A549 (cell line): ENCODE measurements around the gene RORB. TPM values are rescaled to one million over a fixed set of nuclear protein-coding genes. Genes with fewer than 3 reads are reported as not detected.

Source experiments
- ATAC-seq, 2 experiments: fragments of 200-7000 bp in 1 of 2; fragments of >200 bp in 1 of 2; cut with Nextera tagmentation in 1 of 2; cut with Tn5 transposase in 1 of 2; 3 replicates each; pipeline versions ENCODE4 v1.8.0 to v1.9.1; 2018 to 2020; ENCODE audit warnings: mild to moderate bottlenecking in 1 of 2, moderate library complexity in 1 of 2
- CTCF ChIA-PET: fragments of 300-600 bp; sonication (Branson Sonifier 250); formaldehyde crosslinking; extraction: SDS; loops from one replicate; lab custom pipeline; 2021; ENCODE audit warnings: antibody characterized with exemption, inconsistent platforms; lab: Yijun Ruan, JAX
- POLR2A ChIA-PET: fragments of 350-600 bp; formaldehyde crosslinking; extraction: SDS; loops from one replicate; lab custom pipeline; 2021; ENCODE audit warnings: antibody characterized with exemption, inconsistent platforms; lab: Yijun Ruan, JAX
- DNase-seq, 2 experiments: peaks; one replicate each; pipeline versions ENCODE4 v3.0.0 to v3.0.0-alpha.2; 2011 to 2016; ENCODE audit warnings: low read depth in 1 of 2, low spot score in 1 of 2
- FAIRE-seq: peaks from 2 replicates; lab custom pipeline; 2011; peaks lifted over from hg19 to GRCh38; lab: Jason Lieb, UNC
- H3K27ac ChIP-seq, 2 experiments: fragments of >200 bp; sonication (Bioruptor Twin); formaldehyde crosslinking; 3 replicates each; pipeline ENCODE4 v1.5.1; 2016 to 2017
- H3K4me1 ChIP-seq: fragments of >200 bp; sonication (Bioruptor Twin); formaldehyde crosslinking; 3 replicates; pipeline ENCODE4 v1.6.1; 2016
- H3K4me2 ChIP-seq: fragments of >200 bp; sonication (Bioruptor Twin); formaldehyde crosslinking; 3 replicates; pipeline ENCODE4 v1.6.1; 2016
- H3K4me3 ChIP-seq: fragments of >200 bp; sonication (Bioruptor Twin); formaldehyde crosslinking; 3 replicates; pipeline ENCODE4 v1.5.1; 2016
- H3K9me3 ChIP-seq: fragments of >200 bp; sonication (Bioruptor Twin); formaldehyde crosslinking; 3 replicates; pipeline ENCODE4 v1.6.1; 2016
- BHLHE40 ChIP-seq: IDR thresholded peaks from 2 replicates; pipeline ENCODE4 v1.6.1; 2012; ENCODE audit warnings: low read depth, low read length, inconsistent platforms
- CBX2 ChIP-seq: fragments of 200-600 bp; sonication (generic); IDR thresholded peaks from 2 replicates; pipeline ENCODE4 v1.6.1; 2016; ENCODE audit warnings: low read depth, mild to moderate bottlenecking, borderline replicate concordance
- CEBPB ChIP-seq, 2 experiments: fragments of >200 bp in 1 of 2; sonication (Bioruptor Twin) in 1 of 2; formaldehyde crosslinking in 1 of 2; IDR thresholded peaks; 2 replicates each; pipeline ENCODE4 v1.6.1; 2012 to 2016
- ELK1 ChIP-seq: fragments of 150-350 bp; IDR thresholded peaks from 2 replicates; pipeline ENCODE4 v1.6.1; 2014; ENCODE audit warnings: low read depth, mild to moderate bottlenecking, low read length
- GATA3 ChIP-seq: IDR thresholded peaks from 2 replicates; pipeline ENCODE4 v1.6.1; 2012; ENCODE audit warnings: borderline replicate concordance
- HDAC2 ChIP-seq: fragments of 200-600 bp; sonication (generic); IDR thresholded peaks from 2 replicates; pipeline ENCODE4 v1.6.1; 2016
- MAFK ChIP-seq: fragments of 450-650 bp; IDR thresholded peaks from 2 replicates; pipeline ENCODE4 v1.6.1; 2014; ENCODE audit not compliant: partially characterized antibody
- MYC ChIP-seq: IDR thresholded peaks from 2 replicates; pipeline ENCODE4 v1.6.1; 2012; ENCODE audit warnings: mild to moderate bottlenecking, inconsistent platforms, low read length, improper control_type of control experiment, borderline replicate concordance
- NFE2L2 ChIP-seq: fragments of 150-350 bp; conservative IDR thresholded peaks from 2 replicates; pipeline ENCODE4 v1.6.1; 2014; ENCODE audit warnings: low read length
- PHF8 ChIP-seq: fragments of 200-600 bp; sonication (generic); IDR thresholded peaks from 2 replicates; pipeline ENCODE4 v1.6.1; 2016; ENCODE audit warnings: low read depth, mild to moderate bottlenecking, antibody characterized with exemption, moderate library complexity, borderline replicate concordance
- POLR2AphosphoS2 ChIP-seq: conservative IDR thresholded peaks from 2 replicates; pipeline ENCODE4 v1.6.1; 2012; ENCODE audit warnings: low read length, improper control_type of control experiment, inconsistent platforms
- RAD21 ChIP-seq, 2 experiments: fragments of >200 bp in 1 of 2; sonication (Bioruptor Twin) in 1 of 2; formaldehyde crosslinking in 1 of 2; IDR thresholded peaks in 1 of 2; conservative IDR thresholded peaks in 1 of 2; 2 replicates in 1 of 2; 3 replicates in 1 of 2; pipeline ENCODE4 v1.6.1; 2012 to 2018; ENCODE audit warnings: inconsistent platforms in 1 of 2
- RARB ChIP-seq: fragments of 250-450 bp; sonication (Bioruptor Pico); IDR thresholded peaks from 2 replicates; pipeline ENCODE4 v1.8.0; 2021; ENCODE audit warnings: mild to moderate bottlenecking, moderate library complexity
- RCOR1 ChIP-seq: fragments of 150-350 bp; IDR thresholded peaks from 2 replicates; pipeline ENCODE4 v1.6.1; 2014; ENCODE audit warnings: antibody characterized with exemption, low read length, low read depth
- RFX5 ChIP-seq: fragments of 450-650 bp; IDR thresholded peaks from 2 replicates; pipeline ENCODE4 v1.7.1; 2014; ENCODE audit warnings: antibody characterized with exemption, mild to moderate bottlenecking, moderate library complexity
- SMC3 ChIP-seq: fragments of >200 bp; sonication (Bioruptor Twin); formaldehyde crosslinking; IDR thresholded peaks from 3 replicates; pipeline ENCODE4 v1.6.1; 2018; ENCODE audit warnings: inconsistent platforms
- TFCP2L1 ChIP-seq: fragments of 250-450 bp; sonication (Bioruptor Pico); IDR thresholded peaks from 2 replicates; pipeline ENCODE4 v1.5.0; 2021; ENCODE audit warnings: mild to moderate bottlenecking
- TP53 ChIP-seq: fragments of 250-450 bp; sonication (Bioruptor Pico); IDR thresholded peaks from 2 replicates; pipeline ENCODE4 v1.5.0; 2021; ENCODE audit warnings: mild to moderate bottlenecking, moderate library complexity
- ZFP36 ChIP-seq: fragments of 450-650 bp; IDR thresholded peaks from 2 replicates; pipeline ENCODE4 v1.6.1; 2014; ENCODE audit warnings: borderline replicate concordance; ENCODE audit not compliant: partially characterized antibody
- ZNF302 ChIP-seq: fragments of 250-450 bp; sonication (Bioruptor Pico); IDR thresholded peaks from 2 replicates; pipeline ENCODE4 v1.9.0; 2021; ENCODE audit warnings: inconsistent platforms, mild to moderate bottlenecking, moderate library complexity
- ZSCAN20 ChIP-seq: fragments of 250-450 bp; sonication (Bioruptor Pico); IDR thresholded peaks from 2 replicates; pipeline ENCODE4 v1.8.0; 2022; ENCODE audit warnings: mild to moderate bottlenecking, moderate library complexity
- WGBS: methylation state at CpG from one replicate; pipeline ENCODE4 v1.1.6; 2017; ENCODE audit errors: missing lambda C conversion rate; 5-methylcytosine and 5-hydroxymethylcytosine counted together
- polyA plus RNA-seq, 4 experiments: library from polyadenylated mRNA; depleted of rRNA in 3 of 4; stranded (reverse); fragments of >200 nt; fragmentation: RNase III in 1 of 4; extraction: RNeasy Plus Mini Kit Qiagen cat#74134 plus additional on column Dnase treatment in 1 of 4; gene quantifications; 2 replicates in 3 of 4; 3 replicates in 1 of 4; pipeline ENCODE4 v1.2.3, GENCODE V29; 2011 to 2017
- TF ChIP-seq, protein P1 (sequence below): fragments of >200 bp; sonication (Bioruptor Twin); formaldehyde crosslinking; IDR thresholded peaks from 2 replicates; pipeline ENCODE4 v1.6.1; 2016
- TF ChIP-seq, protein P2 (sequence below): fragments of 250-450 bp; sonication (Bioruptor Pico); IDR thresholded peaks from 2 replicates; pipeline ENCODE4 v1.5.0; 2020; ENCODE audit warnings: low read depth, mild to moderate bottlenecking, moderate library complexity
- TF ChIP-seq, protein P3 (sequence below): IDR thresholded peaks from 2 replicates; pipeline ENCODE4 v1.6.1; 2012; ENCODE audit warnings: low read depth, borderline replicate concordance
- TF ChIP-seq, protein P4 (sequence below): fragments of 450-650 bp; IDR thresholded peaks from 2 replicates; pipeline ENCODE4 v1.6.1; 2014; ENCODE audit warnings: antibody characterized with exemption

Gene RORB
- polyA plus RNA-seq, 2 of the 4 experiments (the other 2 are of a cell fraction), result not detected

- H3K27ac ChIP-seq, result no peak overlapping the region
- no peak overlapping the region for H3K4me3 ChIP-seq
- ATAC-seq, result no peak
- H3K4me2 ChIP-seq, result no peak overlapping the region
- TF ChIP-seq HDAC2 (no peak), NFE2L2 (no peak), TP53 (CRISPR knock-in tag) (no peak), SMC3 (no peak), ELK1 (no peak), MYC (no peak), RCOR1 (no peak), CEBPB (IDR thresholded peaks at IDR 0.05) (no peak), RAD21 (conservative IDR thresholded peaks at IDR 0.05 in 1 of 2, IDR thresholded peaks at IDR 0.05 in 1 of 2) (no peak), RARB (CRISPR knock-in tag) (no peak), ZNF302 (CRISPR knock-in tag) (no peak), POLR2AphosphoS2 (no peak), PHF8 (no peak), RFX5 (no peak), CBX2 (no peak)
- TF ChIP-seq, protein P1, sequence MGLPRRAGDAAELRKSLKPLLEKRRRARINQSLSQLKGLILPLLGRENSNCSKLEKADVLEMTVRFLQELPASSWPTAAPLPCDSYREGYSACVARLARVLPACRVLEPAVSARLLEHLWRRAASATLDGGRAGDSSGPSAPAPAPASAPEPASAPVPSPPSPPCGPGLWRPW, result no peak
- TF ChIP-seq, protein P2, sequence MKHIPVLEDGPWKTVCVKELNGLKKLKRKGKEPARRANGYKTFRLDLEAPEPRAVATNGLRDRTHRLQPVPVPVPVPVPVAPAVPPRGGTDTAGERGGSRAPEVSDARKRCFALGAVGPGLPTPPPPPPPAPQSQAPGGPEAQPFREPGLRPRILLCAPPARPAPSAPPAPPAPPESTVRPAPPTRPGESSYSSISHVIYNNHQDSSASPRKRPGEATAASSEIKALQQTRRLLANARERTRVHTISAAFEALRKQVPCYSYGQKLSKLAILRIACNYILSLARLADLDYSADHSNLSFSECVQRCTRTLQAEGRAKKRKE (CRISPR knock-in tag), result no peak
- TF ChIP-seq, protein P3, sequence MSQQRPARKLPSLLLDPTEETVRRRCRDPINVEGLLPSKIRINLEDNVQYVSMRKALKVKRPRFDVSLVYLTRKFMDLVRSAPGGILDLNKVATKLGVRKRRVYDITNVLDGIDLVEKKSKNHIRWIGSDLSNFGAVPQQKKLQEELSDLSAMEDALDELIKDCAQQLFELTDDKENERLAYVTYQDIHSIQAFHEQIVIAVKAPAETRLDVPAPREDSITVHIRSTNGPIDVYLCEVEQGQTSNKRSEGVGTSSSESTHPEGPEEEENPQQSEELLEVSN, result no peak
- no peaks in the 10 kb centered on the region for H3K4me1 ChIP-seq
- ChIA-PET CTCF (interaction anchor here (0.6 kb wide), 1 partner anchor 433 kb away, joined by 3 read pairs; no protein-coding TSS in a partner anchor), POLR2A (no interaction called here)
- H3K9me3 ChIP-seq, result no peaks in the 10 kb centered on the region
- no peak for FAIRE-seq
- DNase-seq, result no peak
- 74% methylated on average over 5 of the region's 5 CpGs for WGBS
These were observed 214.2 kb downstream of the RORB start for GRCh38 chr9:74711341-74711740.

- ChIA-PET CTCF (interaction anchor here (0.8 kb wide), 1 partner anchor 25 kb away, joined by 3 read pairs; no protein-coding TSS in a partner anchor), POLR2A (no interaction called here)
- Histone ChIP-seq H3K27ac (no peak overlapping the region), H3K4me3 (no peak overlapping the region), H3K4me1 (no peaks in the 10 kb centered on the region), H3K4me2 (no peak overlapping the region)
- FAIRE-seq (no peak), DNase-seq (no peak), ATAC-seq (no peak)
- TF ChIP-seq ZSCAN20 (CRISPR knock-in tag), result no peak
- peak; percentile 96 for TF ChIP-seq MAFK
- TF ChIP-seq ELK1, result no peak
- TF ChIP-seq, all 56 proteins: peak for 1
- WGBS, result 69% methylated on average over 2 of the region's 2 CpGs
- no peaks in the 10 kb centered on the region for H3K9me3 ChIP-seq
These were observed 221.6 kb downstream of the RORB start for GRCh38 chr9:74718709-74719108.

GRCh38 chr9:74719306-74719705, 222.2 kb downstream of the RORB start:
- H3K9me3 ChIP-seq, result no peaks in the 10 kb centered on the region
- CTCF ChIA-PET, result no interaction called here
- TF ChIP-seq TFCP2L1 (CRISPR knock-in tag), result no peak
- no peak for TF ChIP-seq RARB (CRISPR knock-in tag)
- TF ChIP-seq, protein P4, sequence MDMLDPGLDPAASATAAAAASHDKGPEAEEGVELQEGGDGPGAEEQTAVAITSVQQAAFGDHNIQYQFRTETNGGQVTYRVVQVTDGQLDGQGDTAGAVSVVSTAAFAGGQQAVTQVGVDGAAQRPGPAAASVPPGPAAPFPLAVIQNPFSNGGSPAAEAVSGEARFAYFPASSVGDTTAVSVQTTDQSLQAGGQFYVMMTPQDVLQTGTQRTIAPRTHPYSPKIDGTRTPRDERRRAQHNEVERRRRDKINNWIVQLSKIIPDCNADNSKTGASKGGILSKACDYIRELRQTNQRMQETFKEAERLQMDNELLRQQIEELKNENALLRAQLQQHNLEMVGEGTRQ, result 0 out of 2 replicates have a peak, but pooled peaks have one; percentile 5
- TF ChIP-seq BHLHE40, result no peak
- TF ChIP-seq PHF8, result no peak
- no peak for TF ChIP-seq RCOR1
- no peak for TF ChIP-seq GATA3
- no peak for TF ChIP-seq ZFP36
- FAIRE-seq (no peak), ATAC-seq (no peak), DNase-seq (no peak)
- H3K4me3 ChIP-seq, result no peak overlapping the region
- H3K27ac ChIP-seq, result no peak overlapping the region
- no peaks in the 10 kb centered on the region for H3K4me1 ChIP-seq
- no peak overlapping the region for H3K4me2 ChIP-seq
- POLR2A ChIA-PET, result no interaction called here
- WGBS, result 11% methylated on average over 1 of the region's 1 CpG
